ENCODE measurements around the gene FAM124B.

- no peak for TF ChIP-seq CTCF (IDR thresholded peaks at IDR 0.05; ENCODE audit: insufficient read depth, low read length)
- TF ChIP-seq POLR2AphosphoS5 (IDR thresholded peaks at IDR 0.05; ENCODE audit: low read depth), result no peak
- no peak for TF ChIP-seq REST (IDR thresholded peaks at IDR 0.05; ENCODE audit: insufficient replicate concordance, low read depth)
- no peak for TF ChIP-seq SPI1 (IDR thresholded peaks at IDR 0.05; ENCODE audit: borderline replicate concordance, low read depth)
- no peak for TF ChIP-seq GABPA (IDR thresholded peaks at IDR 0.05; ENCODE audit: low read depth)
Measured at GRCh38 chr2:224381521-224382279, 20.2 kb downstream of the FAM124B start.

Data from HL-60 (cell line).